ENCODE results near the gene ANKH. TPM values are rescaled to one million over a fixed set of nuclear protein-coding genes. Genes with fewer than 3 reads are reported as not detected.

The ANKH gene
- total and polyA plus RNA-seq, 8 donors, result 6.6 to 57.5 (median 10.6) TPM

GRCh38 chr5:14900693-14901461, 29.3 kb upstream of the ANKH start:
- Histone ChIP-seq H3K4me1 (peaks cover 9 to 11% of the 10 kb centered on the region in 2 donors), H3K27me3 (no peaks in the 10 kb centered on the region), H3K36me3 (no peaks in the 10 kb centered on the region), H3K27ac (peak overlapping the region; percentile 2 to 28), H3K4me3 (no peak overlapping the region), H3K9me3 (no peaks in the 10 kb centered on the region)
- intact Hi-C loops (cut with DNase I), result no loop called here
- peak in 2 of 4 donors; percentile 15 to 30 for DNase-seq
- ATAC-seq, result peak; percentile 68
- TF ChIP-seq, protein P1, sequence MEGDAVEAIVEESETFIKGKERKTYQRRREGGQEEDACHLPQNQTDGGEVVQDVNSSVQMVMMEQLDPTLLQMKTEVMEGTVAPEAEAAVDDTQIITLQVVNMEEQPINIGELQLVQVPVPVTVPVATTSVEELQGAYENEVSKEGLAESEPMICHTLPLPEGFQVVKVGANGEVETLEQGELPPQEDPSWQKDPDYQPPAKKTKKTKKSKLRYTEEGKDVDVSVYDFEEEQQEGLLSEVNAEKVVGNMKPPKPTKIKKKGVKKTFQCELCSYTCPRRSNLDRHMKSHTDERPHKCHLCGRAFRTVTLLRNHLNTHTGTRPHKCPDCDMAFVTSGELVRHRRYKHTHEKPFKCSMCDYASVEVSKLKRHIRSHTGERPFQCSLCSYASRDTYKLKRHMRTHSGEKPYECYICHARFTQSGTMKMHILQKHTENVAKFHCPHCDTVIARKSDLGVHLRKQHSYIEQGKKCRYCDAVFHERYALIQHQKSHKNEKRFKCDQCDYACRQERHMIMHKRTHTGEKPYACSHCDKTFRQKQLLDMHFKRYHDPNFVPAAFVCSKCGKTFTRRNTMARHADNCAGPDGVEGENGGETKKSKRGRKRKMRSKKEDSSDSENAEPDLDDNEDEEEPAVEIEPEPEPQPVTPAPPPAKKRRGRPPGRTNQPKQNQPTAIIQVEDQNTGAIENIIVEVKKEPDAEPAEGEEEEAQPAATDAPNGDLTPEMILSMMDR (IDR thresholded peaks at IDR 0.05), result no peak

DNA sequence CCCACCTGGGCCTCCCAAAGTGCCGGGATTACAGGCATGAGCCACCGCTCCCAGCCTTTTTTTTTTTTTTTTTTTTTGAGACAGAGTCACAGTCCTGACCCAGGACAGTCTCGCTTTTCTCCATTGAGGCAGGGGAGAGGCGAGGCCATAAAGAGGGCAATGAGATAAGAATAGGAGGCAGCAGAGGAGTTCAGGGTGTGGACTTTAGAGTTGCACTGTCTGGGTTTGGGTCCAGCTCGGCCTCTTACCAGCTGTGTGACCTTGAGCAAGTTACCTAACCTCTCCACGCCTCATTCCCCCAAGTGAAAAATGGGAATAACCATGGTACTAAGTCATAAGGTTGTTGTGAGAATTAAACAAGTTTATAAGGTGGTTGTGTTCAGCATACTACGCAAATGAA, 24.6 kb upstream of the ANKH start:
- no peaks in the 10 kb centered on the region for H3K27me3 ChIP-seq
- TF ChIP-seq, protein P1 (IDR thresholded peaks at IDR 0.05), result no peak
- H3K9me3 ChIP-seq, result no peaks in the 10 kb centered on the region
- no peak for DNase-seq
- no peak overlapping the region for H3K27ac ChIP-seq
- no peaks in the 10 kb centered on the region for H3K36me3 ChIP-seq
- peaks cover 5 to 7% of the 10 kb centered on the region in 2 donors for H3K4me1 ChIP-seq
- no peak overlapping the region for H3K4me3 ChIP-seq
- ATAC-seq, result no peak
- intact Hi-C loops (cut with DNase I), result no loop called here

- H3K27me3 ChIP-seq, result no peaks in the 10 kb centered on the region
- intact Hi-C loops (cut with DNase I), result no loop called here
- H3K9me3 ChIP-seq, result no peaks in the 10 kb centered on the region
- no peaks in the 10 kb centered on the region for H3K36me3 ChIP-seq
- no peaks in the 10 kb centered on the region for H3K4me1 ChIP-seq
- ATAC-seq, result no peak
- no peak for DNase-seq
- no peak overlapping the region for H3K27ac ChIP-seq
- no peak overlapping the region for H3K4me3 ChIP-seq
- TF ChIP-seq, protein P1 (IDR thresholded peaks at IDR 0.05), result no peak
Observed at GRCh38 chr5:14895301-14895700, 23.7 kb upstream of the ANKH start.

- Histone ChIP-seq H3K9me3 (no peaks in the 10 kb centered on the region), H3K27me3 (no peaks in the 10 kb centered on the region), H3K27ac (no peak overlapping the region), H3K36me3 (no peaks in the 10 kb centered on the region), H3K4me1 (no peaks in the 10 kb centered on the region), H3K4me3 (no peak overlapping the region)
- DNase-seq (no peak), ATAC-seq (no peak)
- intact Hi-C loops (cut with DNase I), result no loop called here
- TF ChIP-seq, protein P1 (IDR thresholded peaks at IDR 0.05), result no peak
Observed at GRCh38 chr5:14894748-14895147, 23.2 kb upstream of the ANKH start.

GRCh38 chr5:14893381-14893780, 21.8 kb upstream of the ANKH start:
- DNase-seq (no peak), ATAC-seq (no peak)
- no peaks in the 10 kb centered on the region for H3K36me3 ChIP-seq
- no peaks in the 10 kb centered on the region for H3K4me1 ChIP-seq
- TF ChIP-seq, protein P1 (IDR thresholded peaks at IDR 0.05), result no peak
- H3K9me3 ChIP-seq, result no peaks in the 10 kb centered on the region
- H3K27me3 ChIP-seq, result no peaks in the 10 kb centered on the region
- intact Hi-C loops (cut with DNase I), result no loop called here
- H3K27ac ChIP-seq, result no peak overlapping the region
- no peak overlapping the region for H3K4me3 ChIP-seq

Data from left lung (tissue), 10 donors.